Endothelial cell of umbilical vein (primary cell): ENCODE measurements around the gene DCAF6. TPM values are rescaled to one million over a fixed set of nuclear protein-coding genes. Genes with fewer than 3 reads are reported as not detected.

Experiments
- BruUV-seq: library from RNA; stranded (reverse); fragments of 400-500 nt; replicated peaks from 2 replicates; lab custom pipeline; 2021; lab: Mats Ljungman, UMichigan
- CTCF ChIA-PET: fragments of 300-600, 350-600 bp; sonication (Branson Sonifier 250); formaldehyde crosslinking; loops from one replicate; lab custom pipeline; 2021; ENCODE audit warnings: antibody characterized with exemption, inconsistent platforms; lab: Charles Lee
- POLR2A ChIA-PET: fragments of 300-600, 350-600 bp; sonication (Branson Sonifier 250); formaldehyde crosslinking; loops from one replicate; lab custom pipeline; 2021; ENCODE audit warnings: antibody characterized with exemption, inconsistent platforms; lab: Charles Lee
- DNase-seq: peaks from one replicate; pipeline ENCODE4 v3.0.0-alpha.2; 2011; ENCODE audit warnings: low read depth, low spot score
- FAIRE-seq: peaks from 2 replicates; lab custom pipeline; 2011; peaks lifted over from hg19 to GRCh38; lab: Jason Lieb, UNC
- H2AFZ ChIP-seq: 2 replicates; pipeline ENCODE4 v1.6.0; 2012; ENCODE audit warnings: low read depth, low read length, control low read depth, inconsistent platforms
- H3K27ac ChIP-seq: 2 replicates; pipeline ENCODE4 v1.5.1; 2011; ENCODE audit warnings: low read depth, mild to moderate bottlenecking, control low read depth, low read length, moderate library complexity; ENCODE audit not compliant: insufficient read depth
- H3K27me3 ChIP-seq, 2 experiments: 2 replicates each; pipeline versions ENCODE4 v1.6.0 to v1.6.1; 2011; ENCODE audit warnings: low read length in 2 of 2, mixed read lengths in 1 of 2; ENCODE audit not compliant: control insufficient read depth in 2 of 2, insufficient read depth in 2 of 2
- H3K36me3 ChIP-seq, 2 experiments: 2 replicates in 1 of 2; 3 replicates in 1 of 2; pipeline ENCODE4 v1.5.1; 2011; ENCODE audit warnings: low read length in 2 of 2, mild to moderate bottlenecking in 1 of 2, moderate library complexity in 1 of 2; ENCODE audit not compliant: control insufficient read depth in 2 of 2, insufficient read depth in 2 of 2; ENCODE audit errors: extremely low read depth in 1 of 2
- H3K4me1 ChIP-seq: 3 replicates; pipeline ENCODE4 v1.5.1; 2011; ENCODE audit warnings: mild to moderate bottlenecking, low read length; ENCODE audit not compliant: control insufficient read depth, insufficient read depth; ENCODE audit errors: extremely low read depth
- H3K4me2 ChIP-seq: 2 replicates; pipeline ENCODE4 v1.6.1; 2011; ENCODE audit warnings: low read length, control low read depth, mixed read lengths; ENCODE audit not compliant: insufficient read depth
- H3K4me3 ChIP-seq, 3 experiments: fragments of 200-600 bp in 1 of 3; sonication (generic), shearing (Covaris generic) in 1 of 3; replicated peaks in 1 of 3; 2 replicates each; pipeline ENCODE4 v1.5.1; 2011 to 2016; ENCODE audit warnings: control low read depth in 3 of 3, low read length in 3 of 3, mild to moderate bottlenecking in 2 of 3, inconsistent platforms in 1 of 3, low read depth in 1 of 3, moderate library complexity in 1 of 3; ENCODE audit not compliant: insufficient read depth in 1 of 3
- H3K79me2 ChIP-seq: 2 replicates; pipeline ENCODE4 v1.6.0; 2012; ENCODE audit warnings: low read length, inconsistent platforms; ENCODE audit not compliant: control insufficient read depth, insufficient read depth
- H3K9ac ChIP-seq: replicated peaks from 2 replicates; pipeline ENCODE3; 2011; ENCODE audit warnings: low read length, control low read depth; ENCODE audit not compliant: insufficient read depth; ENCODE audit errors: extremely low read depth
- H3K9me1 ChIP-seq: replicated peaks from 3 replicates; pipeline ENCODE4 v1.6.0; 2011; ENCODE audit warnings: mild to moderate bottlenecking, low read length; ENCODE audit not compliant: control insufficient read depth, insufficient read depth; ENCODE audit errors: extremely low read depth
- H3K9me3 ChIP-seq: replicated peaks from 2 replicates; pipeline ENCODE4 v1.5.1; 2012; ENCODE audit warnings: low read length, inconsistent platforms; ENCODE audit not compliant: control insufficient read depth, insufficient read depth
- H4K20me1 ChIP-seq: replicated peaks from 2 replicates; pipeline ENCODE3; 2011; ENCODE audit warnings: mild to moderate bottlenecking, low read length; ENCODE audit not compliant: control insufficient read depth, insufficient read depth; ENCODE audit errors: extremely low read depth
- CTCF ChIP-seq, 2 donors: IDR thresholded peaks; 1 replicate in 1 of 2; 2 replicates in 1 of 2; pipeline ENCODE4 v1.5.1; 2011; ENCODE audit warnings: low read length in 2 of 2, mild to moderate bottlenecking in 2 of 2, moderate library complexity in 2 of 2, control low read depth in 1 of 2, inconsistent platforms in 1 of 2, low read depth in 1 of 2; ENCODE audit not compliant: insufficient read depth in 1 of 2; ENCODE audit errors: extremely low read depth in 1 of 2
- EZH2 ChIP-seq: IDR thresholded peaks from 2 replicates; pipeline ENCODE4 v1.6.1; 2012; ENCODE audit warnings: borderline replicate concordance, low read depth, mild to moderate bottlenecking, moderate library complexity, low read length, inconsistent platforms; ENCODE audit not compliant: severe bottlenecking
- FOS ChIP-seq: IDR thresholded peaks from 2 replicates; pipeline ENCODE4 v1.6.1; 2011; ENCODE audit warnings: mild to moderate bottlenecking, low read length, moderate library complexity, borderline replicate concordance; ENCODE audit not compliant: insufficient read depth
- GATA2 ChIP-seq: IDR thresholded peaks from 2 replicates; pipeline ENCODE4 v1.7.0; 2011; ENCODE audit warnings: low read depth, mild to moderate bottlenecking, moderate library complexity, mixed read lengths, low read length; ENCODE audit not compliant: insufficient read length, insufficient read depth
- JUN ChIP-seq: IDR thresholded peaks from 2 replicates; pipeline ENCODE4 v1.6.1; 2011; ENCODE audit warnings: borderline replicate concordance, low read depth; ENCODE audit not compliant: insufficient read length, insufficient read depth
- MAX ChIP-seq: IDR thresholded peaks from 2 replicates; pipeline ENCODE4 v1.6.1; 2011; ENCODE audit not compliant: insufficient read depth, insufficient read length
- MYC ChIP-seq: IDR thresholded peaks from one replicate; pipeline ENCODE4 v1.6.1; 2011; ENCODE audit warnings: mild to moderate bottlenecking, low read depth, low read length
- POLR2A ChIP-seq: IDR thresholded peaks from 2 replicates; pipeline ENCODE4 v1.6.1; 2012; ENCODE audit warnings: low read depth, mild to moderate bottlenecking, control low read depth, low read length
- POLR2AphosphoS5 ChIP-seq: IDR thresholded peaks from 2 replicates; pipeline ENCODE4 v1.6.1; 2012; ENCODE audit warnings: low read depth, mild to moderate bottlenecking, control low read depth, low read length, moderate library complexity; ENCODE audit not compliant: insufficient read depth
- dilution Hi-C: fragments of 300-500 bp; cut with MboI; formaldehyde crosslinking; loops from one replicate; pipeline ENCODE4 v1.15.0; 2019; ENCODE audit warnings: low sequenced_read_pairs; ENCODE audit not compliant: extremely low pct_ligation_motif_present
- intact Hi-C: fragments of 100-400 bp; cut with micrococcal nuclease; formaldehyde crosslinking; loops from one replicate; pipeline ENCODE4 v1.10.0; 2022
- polyA plus RNA-seq, 4 experiments: library from polyadenylated mRNA; depleted of rRNA in 3 of 4; stranded (reverse) in 3 of 4; unstranded in 1 of 4; fragments of >200 nt; gene quantifications; 2 replicates each; pipeline versions ENCODE4 v1.2.1 to v1.2.3, GENCODE V29; 2011 to 2012; ENCODE audit warnings: missing spikeins in 1 of 4
- total RNA-seq: library from RNA; stranded (reverse); gene quantifications from 2 replicates; pipeline ENCODE4 v1.2.3, GENCODE V29; 2021

Gene DCAF6
- total and polyA plus RNA-seq, 2 donors (not counting 3 experiments of a cell fraction or from before 2014, with no cell fraction given): 28.6 to 39.4 TPM

GRCh38 chr1:167900907-167901306, 35.6 kb upstream of the DCAF6 start:
- dilution Hi-C loops: no loop called here
- no peak for TF ChIP-seq CTCF (IDR thresholded peaks at IDR 0.05; ENCODE audit: extremely low read depth in 1 of 2, insufficient read depth in 1 of 2, low read depth in 1 of 2, low read length in 2 of 2)
- TF ChIP-seq POLR2AphosphoS5: no peak
- no peak for TF ChIP-seq POLR2A
- TF ChIP-seq EZH2: no peak
- TF ChIP-seq JUN: no peak
- no peak for TF ChIP-seq GATA2
- no peak for TF ChIP-seq FOS
- TF ChIP-seq MAX: no peak
- TF ChIP-seq MYC: no peak

More at GRCh38 chr1:167900907-167901306, 35.6 kb upstream of the DCAF6 start:
- H3K36me3 ChIP-seq: no peaks in the 10 kb centered on the region
- POLR2A ChIA-PET: no interaction called here
- no peak overlapping the region for H3K27ac ChIP-seq
- no TSS peak for BruUV-seq
- H2AFZ ChIP-seq: no peak overlapping the region
- H3K4me3 ChIP-seq: no peak overlapping the region
- H3K79me2 ChIP-seq: no peaks in the 10 kb centered on the region
- FAIRE-seq (no peak), DNase-seq (no peak)
- no peaks in the 10 kb centered on the region for H4K20me1 ChIP-seq
- peaks cover 0 to 2% of the 10 kb centered on the region in 2 experiments for H3K27me3 ChIP-seq
- intact Hi-C loops: no loop called here
- H3K9ac ChIP-seq: no peak overlapping the region
- H3K9me3 ChIP-seq: no peaks in the 10 kb centered on the region
- peaks cover 7% of the 10 kb centered on the region for H3K4me1 ChIP-seq
- no peaks in the 10 kb centered on the region for H3K9me1 ChIP-seq
- CTCF ChIA-PET: no interaction called here
- H3K4me2 ChIP-seq: no peak overlapping the region
